ENCODE measurements around the gene CIPC.

CIPC gene

GRCh38 chr14:77071938-77072388, 26.1 kb upstream of the CIPC start:
- FAIRE-seq = no peak
- no peak for DNase-seq (ENCODE audit: insufficient read length, low spot score)

DNA sequence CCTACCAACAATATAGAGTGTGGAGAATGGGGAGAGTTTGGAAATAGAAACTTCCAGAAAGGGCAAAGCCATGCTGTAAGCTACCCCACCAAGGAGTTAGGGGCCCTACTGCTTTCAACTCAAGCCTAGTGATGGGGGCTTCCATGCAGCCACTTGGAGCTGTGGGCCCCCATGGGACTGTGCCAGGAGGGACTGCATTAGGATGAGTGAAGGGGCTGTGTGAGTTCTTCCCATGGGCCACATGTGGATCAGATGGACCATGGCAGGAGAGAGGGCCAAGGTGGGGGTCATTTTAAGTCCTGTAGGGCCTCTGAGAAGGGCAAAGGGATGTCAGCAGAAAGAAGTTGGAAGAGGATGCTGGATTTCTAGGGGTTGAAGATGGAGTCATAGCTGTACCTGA, 23.1 kb upstream of the CIPC start:
- DNase-seq (ENCODE audit: insufficient read length, low spot score) = no peak
- FAIRE-seq = no peak
- TF ChIP-seq, protein P1, sequence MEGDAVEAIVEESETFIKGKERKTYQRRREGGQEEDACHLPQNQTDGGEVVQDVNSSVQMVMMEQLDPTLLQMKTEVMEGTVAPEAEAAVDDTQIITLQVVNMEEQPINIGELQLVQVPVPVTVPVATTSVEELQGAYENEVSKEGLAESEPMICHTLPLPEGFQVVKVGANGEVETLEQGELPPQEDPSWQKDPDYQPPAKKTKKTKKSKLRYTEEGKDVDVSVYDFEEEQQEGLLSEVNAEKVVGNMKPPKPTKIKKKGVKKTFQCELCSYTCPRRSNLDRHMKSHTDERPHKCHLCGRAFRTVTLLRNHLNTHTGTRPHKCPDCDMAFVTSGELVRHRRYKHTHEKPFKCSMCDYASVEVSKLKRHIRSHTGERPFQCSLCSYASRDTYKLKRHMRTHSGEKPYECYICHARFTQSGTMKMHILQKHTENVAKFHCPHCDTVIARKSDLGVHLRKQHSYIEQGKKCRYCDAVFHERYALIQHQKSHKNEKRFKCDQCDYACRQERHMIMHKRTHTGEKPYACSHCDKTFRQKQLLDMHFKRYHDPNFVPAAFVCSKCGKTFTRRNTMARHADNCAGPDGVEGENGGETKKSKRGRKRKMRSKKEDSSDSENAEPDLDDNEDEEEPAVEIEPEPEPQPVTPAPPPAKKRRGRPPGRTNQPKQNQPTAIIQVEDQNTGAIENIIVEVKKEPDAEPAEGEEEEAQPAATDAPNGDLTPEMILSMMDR (IDR thresholded peaks at IDR 0.05; ENCODE audit: insufficient read depth, missing control alignments) = no peak

More at GRCh38 chr14:77071938-77072388, 26.1 kb upstream of the CIPC start:
- TF ChIP-seq, protein P1 (IDR thresholded peaks at IDR 0.05; ENCODE audit: insufficient read depth, missing control alignments) = no peak

DNA sequence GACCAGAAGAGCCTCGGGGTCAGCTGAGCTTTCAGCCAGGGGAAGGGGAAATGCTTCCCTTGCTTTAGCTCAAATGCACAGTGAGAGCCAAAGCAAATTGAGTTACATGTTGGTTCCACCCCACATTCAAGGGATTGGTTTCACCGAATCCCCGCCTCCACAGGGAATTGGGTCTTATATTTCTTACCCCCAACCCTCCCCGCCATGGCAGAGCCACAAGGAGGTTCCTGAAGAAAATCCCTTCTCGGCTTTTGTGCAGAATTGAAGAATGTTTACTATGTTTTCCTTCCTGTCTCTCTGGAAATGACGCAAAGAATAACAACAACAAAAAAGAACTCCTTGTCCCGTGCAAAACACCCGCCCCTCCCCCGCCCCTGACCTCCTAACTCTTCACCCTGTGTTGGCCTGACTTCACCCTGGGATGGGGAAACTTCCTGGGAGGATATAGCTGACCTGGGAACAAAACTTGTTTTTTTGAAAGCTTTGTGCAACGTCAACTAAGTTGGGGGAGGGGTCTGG, 21.9 kb upstream of the CIPC start:
- FAIRE-seq (no peak), DNase-seq (ENCODE audit: insufficient read length, low spot score) (no peak)
- TF ChIP-seq, protein P1 (IDR thresholded peaks at IDR 0.05; ENCODE audit: insufficient read depth, missing control alignments) = no peak

GRCh38 chr14:77077040-77077439, 21.0 kb upstream of the CIPC start:
- FAIRE-seq (no peak), DNase-seq (ENCODE audit: insufficient read length, low spot score) (no peak)
- TF ChIP-seq, protein P1 (IDR thresholded peaks at IDR 0.05; ENCODE audit: insufficient read depth, missing control alignments) = no peak

DNA sequence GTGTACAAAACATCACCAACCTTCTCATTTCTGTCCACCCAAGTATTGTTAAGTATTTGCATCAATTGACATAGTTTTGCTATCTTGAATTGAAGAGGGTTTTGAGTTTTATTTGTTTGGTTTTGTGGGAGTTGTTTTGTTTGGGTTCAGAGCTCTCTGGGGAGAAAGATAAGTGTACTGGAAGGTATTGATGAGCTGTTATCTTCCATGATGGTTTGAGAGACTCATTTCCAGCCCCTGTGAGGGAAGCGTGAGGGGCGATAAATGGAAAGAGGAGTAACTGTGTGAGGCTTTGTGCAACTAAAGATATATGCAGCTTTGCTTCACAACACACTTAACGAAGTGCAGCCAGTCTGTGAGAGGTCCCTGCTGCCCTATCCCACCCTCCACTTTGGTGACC, 15.7 kb upstream of the CIPC start:
- TF ChIP-seq, protein P1 (IDR thresholded peaks at IDR 0.05; ENCODE audit: insufficient read depth, missing control alignments) = no peak
- DNase-seq (ENCODE audit: insufficient read length, low spot score) = no peak
- no peak for FAIRE-seq

- no peak for FAIRE-seq
- TF ChIP-seq, protein P1 (IDR thresholded peaks at IDR 0.05; ENCODE audit: insufficient read depth, missing control alignments) = no peak
- no peak for DNase-seq (ENCODE audit: insufficient read length, low spot score)
Observed at GRCh38 chr14:77083082-77083481, 15.0 kb upstream of the CIPC start.

DNA sequence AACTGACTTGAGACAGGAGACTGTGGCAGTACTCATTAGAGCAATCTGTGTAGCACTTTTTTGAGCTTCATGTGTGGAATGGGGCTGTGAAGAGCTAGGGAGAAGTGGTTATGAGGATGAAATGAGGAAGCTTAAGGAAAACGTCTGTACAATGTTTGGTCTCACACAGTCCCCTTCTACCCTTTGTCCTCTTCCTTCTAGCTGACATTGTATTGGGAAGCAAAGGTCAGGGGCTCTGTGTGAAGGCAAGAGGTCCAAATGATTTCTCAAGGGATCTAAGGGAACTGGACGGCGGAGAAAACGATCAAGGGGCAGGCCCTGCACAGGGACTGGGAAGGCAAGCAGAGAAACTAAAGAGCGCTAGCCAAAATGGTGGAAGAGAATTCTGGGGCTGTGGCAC, 13.1 kb upstream of the CIPC start:
- DNase-seq (ENCODE audit: insufficient read length, low spot score) (no peak), FAIRE-seq (no peak)
- TF ChIP-seq, protein P1 (IDR thresholded peaks at IDR 0.05; ENCODE audit: insufficient read depth, missing control alignments) = no peak
